ENCODE measurements around the gene TMPRSS13. TPM values are rescaled to one million over a fixed set of nuclear protein-coding genes. Genes with fewer than 3 reads are reported as not detected.

The TMPRSS13 gene
- total RNA-seq, 4 donors from 2014 or later, result not detected

GRCh38 chr11:117891362-117891761 lies 37.8 kb downstream of the TMPRSS13 start:
- intact Hi-C loops (cut with DNase I), result no loop called here
- Histone ChIP-seq H3K36me3 (no peaks in the 10 kb centered on the region), H3K4me3 (no peak overlapping the region)

GRCh38 chr11:117888139-117888566 lies 41.0 kb downstream of the TMPRSS13 start:
- no peak for TF ChIP-seq POLR2AphosphoS5 (IDR thresholded peaks at IDR 0.05)
- TF ChIP-seq EP300 (IDR thresholded peaks at IDR 0.05), result no peak
- TF ChIP-seq CTCF (IDR thresholded peaks at IDR 0.05), result no peak
- no peak for TF ChIP-seq POLR2A (IDR thresholded peaks at IDR 0.05; ENCODE audit: low read depth)
- DNase-seq (ENCODE audit: extremely low spot score), result no peak
- intact Hi-C loops (cut with DNase I), result no loop called here

More at GRCh38 chr11:117891362-117891761, 37.8 kb downstream of the TMPRSS13 start:
- Histone ChIP-seq H3K4me1 (peaks cover 2% of the 10 kb centered on the region in 4 donors), H3K27me3 (no peaks in the 10 kb centered on the region), H3K27ac (replicated peaks in 1 of 4) (no peak overlapping the region), H3K9me3 (no peaks in the 10 kb centered on the region)
- WGBS, result 72% methylated on average over 2 of the region's 2 CpGs
- DNase-seq (ENCODE audit: extremely low spot score), result no peak
- TF ChIP-seq POLR2A (IDR thresholded peaks at IDR 0.05; ENCODE audit: low read depth), result no peak
- TF ChIP-seq POLR2AphosphoS5 (IDR thresholded peaks at IDR 0.05), result no peak
- no peak for TF ChIP-seq EP300 (IDR thresholded peaks at IDR 0.05)
- TF ChIP-seq CTCF (IDR thresholded peaks at IDR 0.05), result no peak

GRCh38 chr11:117887431-117888138 lies 41.6 kb downstream of the TMPRSS13 start:
- Histone ChIP-seq H3K9me3 (no peaks in the 10 kb centered on the region), H3K27me3 (no peaks in the 10 kb centered on the region), H3K4me1 (peaks cover 17 to 38% (median 27%) of the 10 kb centered on the region in 4 donors), H3K4me3 (no peak overlapping the region), H3K36me3 (no peaks in the 10 kb centered on the region), H3K27ac (replicated peaks in 1 of 4) (no peak overlapping the region)
- DNase-seq (ENCODE audit: extremely low spot score), result no peak
- intact Hi-C loops (cut with DNase I), result no loop called here
- 82% methylated on average over 8 of the region's 9 CpGs for WGBS
- TF ChIP-seq POLR2A (IDR thresholded peaks at IDR 0.05; ENCODE audit: low read depth) (no peak), CTCF (IDR thresholded peaks at IDR 0.05) (no peak), EP300 (IDR thresholded peaks at IDR 0.05) (no peak), POLR2AphosphoS5 (IDR thresholded peaks at IDR 0.05) (no peak)

More at GRCh38 chr11:117888139-117888566, 41.0 kb downstream of the TMPRSS13 start:
- no peaks in the 10 kb centered on the region for H3K9me3 ChIP-seq
- H3K4me3 ChIP-seq, result no peak overlapping the region
- no peaks in the 10 kb centered on the region for H3K27me3 ChIP-seq
- no peak overlapping the region for H3K27ac ChIP-seq (replicated peaks in 1 of 4)
- peaks cover 17 to 32% (median 22%) of the 10 kb centered on the region in 4 donors for H3K4me1 ChIP-seq
- 85% methylated on average over 6 of the region's 8 CpGs for WGBS
- no peaks in the 10 kb centered on the region for H3K36me3 ChIP-seq

GRCh38 chr11:117885777-117886176 lies 43.4 kb downstream of the TMPRSS13 start:
- TF ChIP-seq POLR2AphosphoS5 (IDR thresholded peaks at IDR 0.05) (peak; percentile 67 to 72), EP300 (IDR thresholded peaks at IDR 0.05) (no peak)
- Histone ChIP-seq H3K36me3 (no peaks in the 10 kb centered on the region), H3K4me1 (peaks cover 20 to 51% (median 33%) of the 10 kb centered on the region in 4 donors), H3K27ac (replicated peaks in 1 of 4) (peak overlapping the region; percentile 77 to 86 (median 79)), H3K9me3 (no peaks in the 10 kb centered on the region), H3K4me3 (peak overlapping the region; percentile 34 to 40 (median 36)), H3K27me3 (no peaks in the 10 kb centered on the region)
- no peak for DNase-seq (ENCODE audit: extremely low spot score)
- intact Hi-C loops (cut with DNase I), result no loop called here
- WGBS, result 23% methylated on average over 11 of the region's 11 CpGs

- no peaks in the 10 kb centered on the region for H3K9me3 ChIP-seq
- intact Hi-C loops (cut with DNase I), result no loop called here
- H3K27ac ChIP-seq (replicated peaks in 1 of 4), result peak overlapping the region; percentile 77 to 86 (median 79)
- no peaks in the 10 kb centered on the region for H3K27me3 ChIP-seq
- no peak for DNase-seq (ENCODE audit: extremely low spot score)
- no peak overlapping the region for H3K4me3 ChIP-seq
- peaks cover 20 to 53% (median 33%) of the 10 kb centered on the region in 4 donors for H3K4me1 ChIP-seq
- WGBS, result 63% methylated on average over 7 of the region's 7 CpGs
- no peaks in the 10 kb centered on the region for H3K36me3 ChIP-seq
- TF ChIP-seq EP300 (IDR thresholded peaks at IDR 0.05), result no peak
- TF ChIP-seq CTCF (IDR thresholded peaks at IDR 0.05), result no peak
- TF ChIP-seq POLR2A (IDR thresholded peaks at IDR 0.05; ENCODE audit: low read depth), result no peak
- TF ChIP-seq POLR2AphosphoS5 (IDR thresholded peaks at IDR 0.05), result peak in 1 of 2 donors; percentile 39
These were observed 44.2 kb downstream of the TMPRSS13 start for GRCh38 chr11:117884994-117885393.
